ENCODE measurements around the gene ACOT8.

The ACOT8 gene

GRCh38 chr20:45792317-45793118, 64.7 kb downstream of the ACOT8 start:
- DNase-seq (ENCODE audit: low spot score) = peak; percentile 25

Data from LoVo (cell line).